MCF 10A (cell line): ENCODE data around the gene ASMT. TPM values are rescaled to one million over a fixed set of nuclear protein-coding genes. Genes with fewer than 3 reads are reported as not detected.
"Not testable (repeated sequence)": the region's sequence is repeated elsewhere in the genome, so short reads cannot be mapped to it uniquely, and the experiment has no call there.

Experiments used
- BruUV-seq: library from RNA; stranded (reverse); fragments of 400-500 nt; replicated peaks from 2 replicates; lab custom pipeline; 2021; lab: Mats Ljungman, UMichigan
- CTCF ChIA-PET: fragments of 300-600 bp; sonication (Branson Sonifier 250); formaldehyde crosslinking; extraction: SDS; loops from one replicate; lab custom pipeline; 2021; ENCODE audit warnings: antibody characterized with exemption, inconsistent platforms; lab: Yijun Ruan, JAX
- POLR2A ChIA-PET: fragments of 300-600, 350-650 bp; sonication (Branson Sonifier 250); formaldehyde crosslinking; extraction: SDS; loops from one replicate; lab custom pipeline; 2020; ENCODE audit warnings: antibody characterized with exemption, inconsistent platforms; lab: Yijun Ruan, JAX
- DNase-seq: peaks from one replicate; pipeline ENCODE4 v3.0.0-alpha.2; 2018; ENCODE audit not compliant: unreplicated experiment
- H3K27ac Mint-ChIP-seq: one replicate; pipeline ENCODE4 v1.8.0; 2022; ENCODE audit warnings: mild to moderate bottlenecking, low read depth, mixed read lengths; ENCODE audit not compliant: unreplicated experiment
- H3K27me3 Mint-ChIP-seq: one replicate; pipeline ENCODE4 v1.8.0; 2022; ENCODE audit warnings: mixed read lengths; ENCODE audit not compliant: insufficient read depth, unreplicated experiment
- H3K36me3 Mint-ChIP-seq: one replicate; pipeline ENCODE4 v1.8.0; 2022; ENCODE audit warnings: mild to moderate bottlenecking, moderate library complexity, mixed read lengths; ENCODE audit not compliant: insufficient read depth, unreplicated experiment
- H3K4me1 Mint-ChIP-seq: one replicate; pipeline ENCODE4 v1.8.0; 2022; ENCODE audit warnings: mixed read lengths; ENCODE audit not compliant: insufficient read depth, unreplicated experiment
- H3K4me3 Mint-ChIP-seq: one replicate; pipeline ENCODE4 v1.8.0; 2022; ENCODE audit warnings: mild to moderate bottlenecking, moderate library complexity, mixed read lengths; ENCODE audit not compliant: unreplicated experiment
- H3K9me3 Mint-ChIP-seq: one replicate; pipeline ENCODE4 v1.8.0; 2022; ENCODE audit warnings: mixed read lengths; ENCODE audit not compliant: unreplicated experiment
- intact Hi-C: fragments of 100-400 bp; cut with micrococcal nuclease; formaldehyde crosslinking; loops from 2 replicates; pipeline ENCODE4 v1.14.1; 2022
- total RNA-seq: library from RNA; stranded (reverse); gene quantifications from 2 replicates; pipeline ENCODE4 v1.2.3, GENCODE V29; 2022
- TF ChIP-seq, protein P1 (sequence below): fragments of 200-600 bp; IDR thresholded peaks from one replicate; pipeline ENCODE4 v1.8.0; 2022; ENCODE audit warnings: antibody characterized with exemption, mild to moderate bottlenecking; ENCODE audit not compliant: unreplicated experiment

Gene ASMT
- total RNA-seq, 1 experiment from 2014 or later, result not detected

GRCh38 chrX:1681439-1681838 lies 66.6 kb downstream of the ASMT start:
- BruUV-seq, result no TSS peak
- intact Hi-C loops, result no loop called here
- H3K4me1 Mint-ChIP-seq, result no peaks in the 10 kb centered on the region
- no peak overlapping the region for H3K4me3 Mint-ChIP-seq
- TF ChIP-seq, protein P1, sequence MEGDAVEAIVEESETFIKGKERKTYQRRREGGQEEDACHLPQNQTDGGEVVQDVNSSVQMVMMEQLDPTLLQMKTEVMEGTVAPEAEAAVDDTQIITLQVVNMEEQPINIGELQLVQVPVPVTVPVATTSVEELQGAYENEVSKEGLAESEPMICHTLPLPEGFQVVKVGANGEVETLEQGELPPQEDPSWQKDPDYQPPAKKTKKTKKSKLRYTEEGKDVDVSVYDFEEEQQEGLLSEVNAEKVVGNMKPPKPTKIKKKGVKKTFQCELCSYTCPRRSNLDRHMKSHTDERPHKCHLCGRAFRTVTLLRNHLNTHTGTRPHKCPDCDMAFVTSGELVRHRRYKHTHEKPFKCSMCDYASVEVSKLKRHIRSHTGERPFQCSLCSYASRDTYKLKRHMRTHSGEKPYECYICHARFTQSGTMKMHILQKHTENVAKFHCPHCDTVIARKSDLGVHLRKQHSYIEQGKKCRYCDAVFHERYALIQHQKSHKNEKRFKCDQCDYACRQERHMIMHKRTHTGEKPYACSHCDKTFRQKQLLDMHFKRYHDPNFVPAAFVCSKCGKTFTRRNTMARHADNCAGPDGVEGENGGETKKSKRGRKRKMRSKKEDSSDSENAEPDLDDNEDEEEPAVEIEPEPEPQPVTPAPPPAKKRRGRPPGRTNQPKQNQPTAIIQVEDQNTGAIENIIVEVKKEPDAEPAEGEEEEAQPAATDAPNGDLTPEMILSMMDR, result no peak
- ChIA-PET POLR2A (no interaction called here), CTCF (no interaction called here)
- no peak overlapping the region for H3K27ac Mint-ChIP-seq
- no peaks in the 10 kb centered on the region for H3K36me3 Mint-ChIP-seq
- H3K9me3 Mint-ChIP-seq, result peaks cover 15% of the 10 kb centered on the region
- H3K27me3 Mint-ChIP-seq, result no peaks in the 10 kb centered on the region
- DNase-seq, result no peak

DNA sequence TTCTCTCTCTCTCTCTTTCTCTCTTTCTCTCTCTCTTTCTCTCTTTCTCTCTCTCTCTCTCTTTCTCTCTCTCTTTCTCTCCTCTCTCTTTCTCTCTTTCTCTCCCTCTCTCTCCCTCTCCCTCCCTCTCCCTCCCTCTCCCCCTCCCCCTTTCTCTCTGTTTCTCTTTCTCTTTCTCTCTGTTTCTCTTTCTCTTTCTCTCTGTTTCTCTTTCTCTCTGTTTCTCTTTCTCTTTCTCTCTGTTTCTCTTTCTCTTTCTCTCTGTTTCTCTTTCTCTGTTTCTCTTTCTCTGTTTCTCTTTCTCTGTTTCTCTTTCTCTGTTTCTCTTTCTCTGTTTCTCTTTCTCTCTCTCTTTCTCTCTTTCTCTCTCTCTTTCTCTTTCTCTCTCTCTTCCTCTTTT lies 67.0 kb downstream of the ASMT start:
- H3K36me3 Mint-ChIP-seq, CTCF ChIA-PET, POLR2A ChIA-PET, BruUV-seq, H3K27me3 Mint-ChIP-seq, intact Hi-C loops, DNase-seq, H3K4me1 Mint-ChIP-seq, H3K27ac Mint-ChIP-seq, H3K4me3 Mint-ChIP-seq: not testable (repeated sequence)
- H3K9me3 Mint-ChIP-seq, result peaks cover 15% of the 10 kb centered on the region

- H3K27me3 Mint-ChIP-seq, BruUV-seq, POLR2A ChIA-PET, H3K4me1 Mint-ChIP-seq, CTCF ChIA-PET, H3K36me3 Mint-ChIP-seq, H3K27ac Mint-ChIP-seq, H3K4me3 Mint-ChIP-seq, DNase-seq, intact Hi-C loops: not testable (repeated sequence)
- H3K9me3 Mint-ChIP-seq, result peaks cover 15% of the 10 kb centered on the region
Measured at GRCh38 chrX:1682501-1682900, 67.6 kb downstream of the ASMT start.

DNA sequence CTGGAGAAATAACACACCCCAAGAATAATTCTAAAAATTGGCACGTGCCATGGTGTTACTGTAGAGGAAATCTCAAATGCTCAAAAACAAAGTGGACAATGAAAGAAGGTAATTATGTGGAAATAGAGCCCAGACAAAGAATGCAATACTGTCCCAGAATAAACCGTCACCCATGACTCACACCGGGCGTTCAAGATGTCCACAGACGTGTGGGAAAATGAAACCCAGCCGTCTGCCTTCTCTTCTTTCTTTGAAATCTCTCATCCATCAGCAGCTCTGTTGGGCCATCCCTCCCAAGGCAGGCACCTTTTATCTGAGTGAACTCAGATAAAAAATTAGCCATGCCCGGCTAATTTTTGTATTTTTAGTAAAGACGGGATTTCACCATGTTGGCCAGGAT lies 70.0 kb downstream of the ASMT start:
- DNase-seq, POLR2A ChIA-PET, H3K4me3 Mint-ChIP-seq, H3K4me1 Mint-ChIP-seq, H3K27me3 Mint-ChIP-seq, BruUV-seq, intact Hi-C loops, H3K36me3 Mint-ChIP-seq, H3K27ac Mint-ChIP-seq, CTCF ChIA-PET: not testable (repeated sequence)
- peaks cover 15% of the 10 kb centered on the region for H3K9me3 Mint-ChIP-seq

- CTCF ChIA-PET, H3K4me3 Mint-ChIP-seq, H3K27me3 Mint-ChIP-seq, H3K36me3 Mint-ChIP-seq, intact Hi-C loops, POLR2A ChIA-PET, BruUV-seq, H3K4me1 Mint-ChIP-seq, H3K27ac Mint-ChIP-seq, DNase-seq: not testable (repeated sequence)
- peaks cover 15% of the 10 kb centered on the region for H3K9me3 Mint-ChIP-seq
Measured at GRCh38 chrX:1685444-1685880, 70.6 kb downstream of the ASMT start.

- TF ChIP-seq, protein P1, result no peak
- H3K9me3 Mint-ChIP-seq, result peaks cover 9% of the 10 kb centered on the region
- H3K4me3 Mint-ChIP-seq, result no peak overlapping the region
- BruUV-seq, result no TSS peak
- ChIA-PET POLR2A (no interaction called here), CTCF (no interaction called here)
- intact Hi-C loops, result no loop called here
- H3K36me3 Mint-ChIP-seq, result peaks cover 6% of the 10 kb centered on the region
- H3K4me1 Mint-ChIP-seq, result no peaks in the 10 kb centered on the region
- no peak overlapping the region for H3K27ac Mint-ChIP-seq
- no peak for DNase-seq
- H3K27me3 Mint-ChIP-seq, result no peaks in the 10 kb centered on the region
Measured at GRCh38 chrX:1686642-1687041, 71.8 kb downstream of the ASMT start.

Other genes with a start within 250 kb of the ASMT start
- gene SLC25A6, start 222.9 kb upstream of the ASMT start, total RNA-seq, result 319 and 463 TPM in 2 replicates
- 16.5 and 20.6 TPM in 2 replicates for gene ASMTL, start 162.2 kb upstream of the ASMT start, total RNA-seq
- not detected in 2 replicates for gene P2RY8, start 77.9 kb upstream of the ASMT start, total RNA-seq
- 76.2 TPM in 2 replicates for gene AKAP17A, start 23.5 kb upstream of the ASMT start, total RNA-seq